ENCODE data around the gene XPNPEP3.

XPNPEP3 gene

GRCh38 chr22:40972587-40972986, 115.6 kb downstream of the XPNPEP3 start:
- H3K4me3 ChIP-seq (ENCODE audit: low read depth, low read length): no peak overlapping the region
- DNase-seq (ENCODE audit: low read depth): no peak
- TF ChIP-seq POLR2A (IDR thresholded peaks at IDR 0.05; ENCODE audit: extremely low read depth, insufficient read length): no peak
- no peak for TF ChIP-seq CTCF (IDR thresholded peaks at IDR 0.05; ENCODE audit: low read depth, low read length)
- TF ChIP-seq MAX (IDR thresholded peaks at IDR 0.05; ENCODE audit: low read depth, low read length): no peak
- TF ChIP-seq MYC (IDR thresholded peaks at IDR 0.05; ENCODE audit: low read depth, low read length): no peak

- DNase-seq (ENCODE audit: low read depth): no peak
- H3K4me3 ChIP-seq (ENCODE audit: low read depth, low read length): no peak overlapping the region
- TF ChIP-seq CTCF (IDR thresholded peaks at IDR 0.05; ENCODE audit: low read depth, low read length): no peak
- TF ChIP-seq MAX (IDR thresholded peaks at IDR 0.05; ENCODE audit: low read depth, low read length): no peak
- no peak for TF ChIP-seq MYC (IDR thresholded peaks at IDR 0.05; ENCODE audit: low read depth, low read length)
- no peak for TF ChIP-seq POLR2A (IDR thresholded peaks at IDR 0.05; ENCODE audit: extremely low read depth, insufficient read length)
These were observed 116.2 kb downstream of the XPNPEP3 start for GRCh38 chr22:40973144-40973543.

GRCh38 chr22:40975366-40975765, 118.4 kb downstream of the XPNPEP3 start:
- H3K4me3 ChIP-seq (ENCODE audit: low read depth, low read length): no peak overlapping the region
- DNase-seq (ENCODE audit: low read depth): no peak
- TF ChIP-seq CTCF (IDR thresholded peaks at IDR 0.05; ENCODE audit: low read depth, low read length) (no peak), MYC (IDR thresholded peaks at IDR 0.05; ENCODE audit: low read depth, low read length) (no peak), MAX (IDR thresholded peaks at IDR 0.05; ENCODE audit: low read depth, low read length) (no peak), POLR2A (IDR thresholded peaks at IDR 0.05; ENCODE audit: extremely low read depth, insufficient read length) (no peak)

- H3K4me3 ChIP-seq (ENCODE audit: low read depth, low read length): no peak overlapping the region
- no peak for DNase-seq (ENCODE audit: low read depth)
- TF ChIP-seq CTCF (IDR thresholded peaks at IDR 0.05; ENCODE audit: low read depth, low read length) (no peak), MYC (IDR thresholded peaks at IDR 0.05; ENCODE audit: low read depth, low read length) (no peak), POLR2A (IDR thresholded peaks at IDR 0.05; ENCODE audit: extremely low read depth, insufficient read length) (no peak), MAX (IDR thresholded peaks at IDR 0.05; ENCODE audit: low read depth, low read length) (no peak)
These were observed 120.1 kb downstream of the XPNPEP3 start for GRCh38 chr22:40976866-40977700.

- TF ChIP-seq CTCF (IDR thresholded peaks at IDR 0.05; ENCODE audit: low read depth, low read length): no peak
- TF ChIP-seq MAX (IDR thresholded peaks at IDR 0.05; ENCODE audit: low read depth, low read length): no peak
- TF ChIP-seq POLR2A (IDR thresholded peaks at IDR 0.05; ENCODE audit: extremely low read depth, insufficient read length): no peak
- TF ChIP-seq MYC (IDR thresholded peaks at IDR 0.05; ENCODE audit: low read depth, low read length): no peak
- no peak overlapping the region for H3K4me3 ChIP-seq (ENCODE audit: low read depth, low read length)
These were observed 122.2 kb downstream of the XPNPEP3 start for GRCh38 chr22:40979198-40979597.

More at GRCh38 chr22:40979198-40979597, 122.2 kb downstream of the XPNPEP3 start:
- DNase-seq (ENCODE audit: low read depth): no peak

Data from NB4 (cell line).